ENCODE measurements around the gene RCE1. TPM values are rescaled to one million over a fixed set of nuclear protein-coding genes. Genes with fewer than 3 reads are reported as not detected.

The RCE1 gene
- total and polyA plus RNA-seq, 7 experiments from 2014 or later = 17.2 to 47.1 (median 31.2) TPM

GRCh38 chr11:66863428-66864125 lies 20.3 kb downstream of the RCE1 start:
- ATAC-seq = no peak
- Histone ChIP-seq H3K27me3 (ENCODE audit: control insufficient read depth in 2 of 2, insufficient read depth in 2 of 2, low read length in 2 of 2) (no peaks in the 10 kb centered on the region), H3K36me3 (ENCODE audit: control insufficient read depth in 2 of 3, insufficient read depth in 3 of 3, low read length in 3 of 3) (no peaks in the 10 kb centered on the region), H3K4me3 (ENCODE audit: low read length) (no peak overlapping the region), H3K4me1 (ENCODE audit: control insufficient read depth in 2 of 2, insufficient read depth in 2 of 2, low read length in 2 of 2) (peaks cover 0 to 3% of the 10 kb centered on the region in 2 donors), H3K27ac (ENCODE audit: low read depth, low read length) (no peak overlapping the region), H3K9me3 (ENCODE audit: control insufficient read depth in 2 of 3, low read length in 3 of 3) (no peaks in the 10 kb centered on the region)
- H3K27ac Mint-ChIP-seq = no peak overlapping the region
- no peak overlapping the region for H3K4me3 Mint-ChIP-seq
- CTCF ChIA-PET = no interaction called here
- H3K4me1 Mint-ChIP-seq = peaks cover 0 to 3% (median under 1%) of the 10 kb centered on the region in 7 donors
- POLR2A ChIA-PET = no interaction called here
- peaks cover 0 to 1% (median 0%) of the 10 kb centered on the region in 5 donors for H3K36me3 Mint-ChIP-seq
- no peaks in the 10 kb centered on the region for H3K27me3 Mint-ChIP-seq
- H3K9me3 Mint-ChIP-seq = no peaks in the 10 kb centered on the region
- intact Hi-C loops (cut with micrococcal nuclease) = no loop called here
- no peak for DNase-seq

- Histone ChIP-seq H3K27ac (ENCODE audit: low read depth, low read length) (no peak overlapping the region), H3K36me3 (ENCODE audit: control insufficient read depth in 2 of 3, insufficient read depth in 3 of 3, low read length in 3 of 3) (no peaks in the 10 kb centered on the region), H3K4me1 (ENCODE audit: control insufficient read depth in 2 of 2, insufficient read depth in 2 of 2, low read length in 2 of 2) (peaks cover 0 to 7% of the 10 kb centered on the region in 2 donors), H3K4me3 (ENCODE audit: low read length) (no peak overlapping the region), H3K9me3 (ENCODE audit: control insufficient read depth in 2 of 3, low read length in 3 of 3) (no peaks in the 10 kb centered on the region), H3K27me3 (ENCODE audit: control insufficient read depth in 2 of 2, insufficient read depth in 2 of 2, low read length in 2 of 2) (no peaks in the 10 kb centered on the region)
- no peak overlapping the region for H3K4me3 Mint-ChIP-seq
- no peaks in the 10 kb centered on the region for H3K27me3 Mint-ChIP-seq
- ATAC-seq = no peak
- no peak overlapping the region for H3K27ac Mint-ChIP-seq
- ChIA-PET CTCF (interaction anchor here (0.6 kb wide), 1 partner anchor 23 kb away, joined by 3 read pairs; no protein-coding TSS in a partner anchor), POLR2A (interaction anchor here (1.8 kb wide), 1 partner anchor 22 kb away, joined by 4 read pairs; no protein-coding TSS in a partner anchor)
- intact Hi-C loops (cut with micrococcal nuclease) = no loop called here
- DNase-seq = no peak
- H3K9me3 Mint-ChIP-seq = no peaks in the 10 kb centered on the region
- H3K4me1 Mint-ChIP-seq = peaks cover 0 to 9% (median 5%) of the 10 kb centered on the region in 7 donors
- H3K36me3 Mint-ChIP-seq = peaks cover 0 to 1% (median 0%) of the 10 kb centered on the region in 5 donors
These were observed 21.1 kb downstream of the RCE1 start for GRCh38 chr11:66864172-66864901.

GRCh38 chr11:66864924-66865697 lies 21.9 kb downstream of the RCE1 start:
- H3K9me3 ChIP-seq (ENCODE audit: control insufficient read depth in 2 of 3, low read length in 3 of 3) = no peaks in the 10 kb centered on the region
- H3K4me1 ChIP-seq (ENCODE audit: control insufficient read depth in 2 of 2, insufficient read depth in 2 of 2, low read length in 2 of 2) = peaks cover 0 to 7% of the 10 kb centered on the region in 2 donors
- H3K4me3 ChIP-seq (ENCODE audit: low read length) = no peak overlapping the region
- Mint-ChIP-seq H3K36me3 (peaks cover 0 to 1% (median 0%) of the 10 kb centered on the region in 5 donors), H3K27ac (no peak overlapping the region), H3K4me3 (no peak overlapping the region), H3K27me3 (no peaks in the 10 kb centered on the region), H3K9me3 (no peaks in the 10 kb centered on the region), H3K4me1 (peaks cover 0 to 13% (median 5%) of the 10 kb centered on the region in 7 donors)
- intact Hi-C loops (cut with micrococcal nuclease) = no loop called here
- no peaks in the 10 kb centered on the region for H3K27me3 ChIP-seq (ENCODE audit: control insufficient read depth in 2 of 2, insufficient read depth in 2 of 2, low read length in 2 of 2)
- peaks cover 0 to 3% (median 0%) of the 10 kb centered on the region in 3 experiments for H3K36me3 ChIP-seq (ENCODE audit: control insufficient read depth in 2 of 3, insufficient read depth in 3 of 3, low read length in 3 of 3)
- POLR2A ChIA-PET = interaction anchor here (0.5 to 1.8 kb wide), 2 partner anchors 23 to 330 kb away, joined by 3 to 4 read pairs; no protein-coding TSS in a partner anchor
- CTCF ChIA-PET = interaction anchor here (0.6 kb wide), 1 partner anchor 22 kb away, joined by 3 read pairs; no protein-coding TSS in a partner anchor
- no peak for DNase-seq
- H3K27ac ChIP-seq (ENCODE audit: low read depth, low read length) = no peak overlapping the region
- no peak for ATAC-seq

GRCh38 chr11:66866007-66866406 lies 22.8 kb downstream of the RCE1 start:
- CTCF ChIA-PET = no interaction called here

GRCh38 chr11:66866511-66866986 lies 23.3 kb downstream of the RCE1 start:
- intact Hi-C loops (cut with micrococcal nuclease) = no loop called here
- H3K9me3 ChIP-seq (ENCODE audit: control insufficient read depth in 2 of 3, low read length in 3 of 3) = no peaks in the 10 kb centered on the region
- H3K27me3 Mint-ChIP-seq = no peaks in the 10 kb centered on the region
- peaks cover 0 to 15% (median 0%) of the 10 kb centered on the region in 3 experiments for H3K36me3 ChIP-seq (ENCODE audit: control insufficient read depth in 2 of 3, insufficient read depth in 3 of 3, low read length in 3 of 3)
- no peak overlapping the region for H3K4me3 Mint-ChIP-seq
- no peaks in the 10 kb centered on the region for H3K27me3 ChIP-seq (ENCODE audit: control insufficient read depth in 2 of 2, insufficient read depth in 2 of 2, low read length in 2 of 2)
- ChIA-PET CTCF (no interaction called here), POLR2A (interaction anchor here (1.8 kb wide), 1 partner anchor 24 kb away, joined by 4 read pairs; no protein-coding TSS in a partner anchor)
- DNase-seq (no peak), ATAC-seq (no peak)
- no peak overlapping the region for H3K27ac Mint-ChIP-seq
- H3K4me1 Mint-ChIP-seq = peaks cover 0 to 13% (median 5%) of the 10 kb centered on the region in 7 donors
- no peak overlapping the region for H3K4me3 ChIP-seq (ENCODE audit: low read length)
- H3K27ac ChIP-seq (ENCODE audit: low read depth, low read length) = no peak overlapping the region
- peaks cover 0 to 8% (median 0%) of the 10 kb centered on the region in 5 donors for H3K36me3 Mint-ChIP-seq
- H3K9me3 Mint-ChIP-seq = no peaks in the 10 kb centered on the region
- H3K4me1 ChIP-seq (ENCODE audit: control insufficient read depth in 2 of 2, insufficient read depth in 2 of 2, low read length in 2 of 2) = peaks cover 0 to 7% of the 10 kb centered on the region in 2 donors

More at GRCh38 chr11:66866007-66866406, 22.8 kb downstream of the RCE1 start:
- H3K36me3 ChIP-seq (ENCODE audit: control insufficient read depth in 2 of 3, insufficient read depth in 3 of 3, low read length in 3 of 3) = peaks cover 0 to 11% (median 0%) of the 10 kb centered on the region in 3 experiments
- H3K9me3 Mint-ChIP-seq = no peaks in the 10 kb centered on the region
- no peaks in the 10 kb centered on the region for H3K27me3 Mint-ChIP-seq
- H3K4me3 ChIP-seq (ENCODE audit: low read length) = no peak overlapping the region
- no peak for ATAC-seq
- H3K4me1 Mint-ChIP-seq = peaks cover 0 to 13% (median 5%) of the 10 kb centered on the region in 7 donors
- H3K9me3 ChIP-seq (ENCODE audit: control insufficient read depth in 2 of 3, low read length in 3 of 3) = no peaks in the 10 kb centered on the region
- no peak overlapping the region for H3K27ac ChIP-seq (ENCODE audit: low read depth, low read length)
- intact Hi-C loops (cut with micrococcal nuclease) = no loop called here
- H3K4me1 ChIP-seq (ENCODE audit: control insufficient read depth in 2 of 2, insufficient read depth in 2 of 2, low read length in 2 of 2) = peaks cover 0 to 7% of the 10 kb centered on the region in 2 donors
- H3K27ac Mint-ChIP-seq = no peak overlapping the region
- POLR2A ChIA-PET = interaction anchor here (1.8 kb wide), 1 partner anchor 24 kb away, joined by 4 read pairs; no protein-coding TSS in a partner anchor
- no peak for DNase-seq
- H3K4me3 Mint-ChIP-seq = no peak overlapping the region
- H3K36me3 Mint-ChIP-seq = peaks cover 0 to 5% (median 0%) of the 10 kb centered on the region in 5 donors
- no peaks in the 10 kb centered on the region for H3K27me3 ChIP-seq (ENCODE audit: control insufficient read depth in 2 of 2, insufficient read depth in 2 of 2, low read length in 2 of 2)

GRCh38 chr11:66867425-66868040 lies 24.3 kb downstream of the RCE1 start:
- no peaks in the 10 kb centered on the region for H3K9me3 Mint-ChIP-seq
- peaks cover 0 to 13% (median 5%) of the 10 kb centered on the region in 7 donors for H3K4me1 Mint-ChIP-seq
- Histone ChIP-seq H3K4me3 (ENCODE audit: low read length) (no peak overlapping the region), H3K4me1 (ENCODE audit: control insufficient read depth in 2 of 2, insufficient read depth in 2 of 2, low read length in 2 of 2) (peaks cover 0 to 7% of the 10 kb centered on the region in 2 donors), H3K27me3 (ENCODE audit: control insufficient read depth in 2 of 2, insufficient read depth in 2 of 2, low read length in 2 of 2) (no peaks in the 10 kb centered on the region), H3K27ac (ENCODE audit: low read depth, low read length) (no peak overlapping the region), H3K36me3 (ENCODE audit: control insufficient read depth in 2 of 3, insufficient read depth in 3 of 3, low read length in 3 of 3) (peaks cover 0 to 15% (median 0%) of the 10 kb centered on the region in 3 experiments), H3K9me3 (ENCODE audit: control insufficient read depth in 2 of 3, low read length in 3 of 3) (no peaks in the 10 kb centered on the region)
- no peaks in the 10 kb centered on the region for H3K27me3 Mint-ChIP-seq
- CTCF ChIA-PET = interaction anchor here (1.1 kb wide), 1 partner anchor 171 kb away, joined by 3 read pairs; no protein-coding TSS in a partner anchor
- H3K27ac Mint-ChIP-seq = no peak overlapping the region
- H3K36me3 Mint-ChIP-seq = peaks cover 0 to 9% (median 0%) of the 10 kb centered on the region in 5 donors
- intact Hi-C loops (cut with micrococcal nuclease) = loop anchor here (1.0 kb wide), 3 partner anchors 11 to 173 kb away; no protein-coding TSS in a partner anchor
- no peak overlapping the region for H3K4me3 Mint-ChIP-seq
- no peak for DNase-seq
- POLR2A ChIA-PET = no interaction called here
- ATAC-seq = no peak
